GM10248 (cell line): Measurements from ENCODE around the gene PRKAB1.

Source experiments
- CTCF ChIA-PET: fragments of 300-600 bp; sonication (Branson Sonifier 250); formaldehyde crosslinking; extraction: SDS; loops from one replicate; lab custom pipeline; 2021; ENCODE audit warnings: antibody characterized with exemption; lab: Yijun Ruan, JAX
- POLR2A ChIA-PET: fragments of 350-650 bp; sonication (Branson Sonifier 250); formaldehyde crosslinking; extraction: SDS; loops from one replicate; lab custom pipeline; 2020; ENCODE audit warnings: antibody characterized with exemption; lab: Yijun Ruan, JAX
- DNase-seq: peaks from one replicate; pipeline ENCODE4 v3.0.0; 2012; ENCODE audit errors: extremely low spot score
- CTCF ChIP-seq: IDR thresholded peaks from 2 replicates; pipeline ENCODE4 v1.5.1; 2012; ENCODE audit warnings: mild to moderate bottlenecking, low read depth; ENCODE audit errors: extremely low read depth, missing control alignments, control extremely low read depth

Gene PRKAB1

DNA sequence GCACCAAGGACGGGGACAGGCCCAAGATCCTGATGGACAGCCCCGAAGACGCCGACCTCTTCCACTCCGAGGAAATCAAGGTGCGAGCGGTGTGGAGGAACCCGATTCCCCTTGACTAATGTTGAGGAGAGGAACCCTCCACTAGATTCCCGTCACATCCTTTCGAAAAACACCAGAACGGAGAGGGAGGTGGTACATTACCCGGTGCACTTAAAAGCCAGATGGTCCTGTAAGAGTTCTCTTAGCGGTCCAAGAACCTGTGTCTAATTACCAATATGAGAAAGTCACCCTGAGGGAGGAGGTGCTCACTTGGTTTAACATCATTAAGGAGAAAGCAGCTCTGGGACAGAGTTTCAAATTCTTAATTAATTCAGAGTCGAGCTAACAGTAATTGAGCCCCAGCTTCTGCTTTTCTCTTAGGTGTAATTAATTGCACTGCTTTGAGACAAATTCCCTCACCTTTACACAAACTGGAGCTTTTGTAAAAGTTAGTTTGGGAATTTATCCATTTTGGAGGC is 450 bp downstream of the PRKAB1 start:
- ChIA-PET POLR2A (no interaction called here), CTCF (interaction anchor here (0.9 to 3.5 kb wide), 9 partner anchors 10 to 241 kb away, joined by 3 to 37 read pairs (median 4); no protein-coding TSS in a partner anchor)
- no peak for TF ChIP-seq CTCF
- DNase-seq: no peak

DNA sequence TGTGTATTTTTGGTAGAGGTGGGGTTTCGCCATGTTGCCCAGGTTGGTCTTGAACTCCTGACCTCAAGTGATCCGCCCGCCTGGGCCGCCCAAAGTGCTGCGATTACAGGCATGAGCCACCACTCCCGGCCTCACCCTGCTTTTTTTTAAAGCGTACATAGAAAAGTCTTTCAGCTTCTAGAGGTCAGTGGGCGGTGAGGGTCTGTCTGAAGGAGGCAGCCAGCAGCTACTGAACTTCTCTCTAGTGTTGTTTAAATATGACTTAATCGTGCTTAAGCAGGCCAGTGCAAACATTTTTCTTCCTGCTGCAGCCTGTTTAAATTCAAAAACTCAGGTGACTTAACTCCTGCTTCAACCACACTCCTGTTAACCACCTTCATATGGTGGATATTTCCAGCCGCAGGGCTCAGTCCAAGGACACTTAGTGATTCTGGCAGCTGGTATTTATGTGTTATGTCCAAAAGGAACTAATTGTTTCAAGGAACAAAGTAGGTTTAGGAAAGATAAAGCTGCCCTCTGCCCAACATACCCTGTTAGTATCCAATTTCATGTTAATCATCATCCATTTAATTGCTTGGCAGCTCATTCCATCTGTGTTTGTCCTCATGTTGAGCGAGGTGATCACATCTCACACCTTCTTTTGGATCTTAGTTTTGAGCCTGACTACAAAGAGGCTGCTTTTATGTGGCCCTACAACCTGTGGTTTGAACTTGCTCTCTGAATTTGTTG is 2.0 kb downstream of the PRKAB1 start:
- CTCF ChIA-PET: interaction anchor here (0.9 to 4.6 kb wide), 3 partner anchors 12 to 226 kb away, joined by 3 to 27 read pairs (median 17); no protein-coding TSS in a partner anchor
- DNase-seq: no peak
- POLR2A ChIA-PET: no interaction called here
- no peak for TF ChIP-seq CTCF

- TF ChIP-seq CTCF: no peak
- POLR2A ChIA-PET: no interaction called here
- CTCF ChIA-PET: interaction anchor here (0.8 to 4.6 kb wide), 2 partner anchors 8 to 11 kb away, joined by 3 to 27 read pairs; no protein-coding TSS in a partner anchor
- no peak for DNase-seq
These were observed 3.1 kb downstream of the PRKAB1 start for GRCh38 chr12:119671070-119671469.

GRCh38 chr12:119672194-119672593 is 4.3 kb downstream of the PRKAB1 start:
- CTCF ChIA-PET: interaction anchor here (1.0 to 4.6 kb wide), 3 partner anchors 10 to 13 kb away, joined by 3 to 27 read pairs (median 6); no protein-coding TSS in a partner anchor
- POLR2A ChIA-PET: no interaction called here
- no peak for TF ChIP-seq CTCF
- no peak for DNase-seq

DNA sequence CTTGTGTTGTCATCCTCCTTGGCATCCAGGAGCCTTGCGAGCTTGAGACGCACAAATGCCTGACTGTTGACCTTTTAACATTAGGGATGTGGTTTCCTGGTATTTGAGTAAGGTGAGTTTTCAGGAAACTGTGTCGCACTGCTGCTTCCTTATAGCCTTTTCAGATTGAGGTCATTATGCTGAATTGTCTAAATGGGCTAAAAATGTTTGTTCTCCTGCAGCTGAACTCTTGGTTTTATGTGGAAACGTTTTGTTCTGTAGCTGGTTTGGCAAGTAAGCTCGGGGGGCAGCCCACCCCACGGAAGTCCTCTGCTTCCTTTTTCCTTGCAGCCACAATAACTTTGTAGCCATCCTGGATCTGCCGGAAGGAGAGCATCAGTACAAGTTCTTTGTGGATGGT is 5.7 kb downstream of the PRKAB1 start:
- ChIA-PET POLR2A (interaction anchor here (0.9 kb wide), 1 partner anchor 13 kb away, joined by 3 read pairs; no protein-coding TSS in a partner anchor), CTCF (interaction anchor here (0.9 to 4.6 kb wide), 4 partner anchors 8 to 56 kb away, joined by 3 to 27 read pairs (median 3); no protein-coding TSS in a partner anchor)
- no peak for DNase-seq
- TF ChIP-seq CTCF: no peak

- TF ChIP-seq CTCF: no peak
- POLR2A ChIA-PET: no interaction called here
- DNase-seq: no peak
- CTCF ChIA-PET: interaction anchor here (1.1 to 1.3 kb wide), 2 partner anchors 9 to 21 kb away, joined by 3 to 4 read pairs; no protein-coding TSS in a partner anchor
These were observed 6.6 kb downstream of the PRKAB1 start for GRCh38 chr12:119674560-119674959.
